ENCODE data around the gene GGTLC2. TPM values are rescaled to one million over a fixed set of nuclear protein-coding genes. Genes with fewer than 3 reads are reported as not detected.

GGTLC2 gene
- total and polyA plus RNA-seq, 9 donors = not detected

DNA sequence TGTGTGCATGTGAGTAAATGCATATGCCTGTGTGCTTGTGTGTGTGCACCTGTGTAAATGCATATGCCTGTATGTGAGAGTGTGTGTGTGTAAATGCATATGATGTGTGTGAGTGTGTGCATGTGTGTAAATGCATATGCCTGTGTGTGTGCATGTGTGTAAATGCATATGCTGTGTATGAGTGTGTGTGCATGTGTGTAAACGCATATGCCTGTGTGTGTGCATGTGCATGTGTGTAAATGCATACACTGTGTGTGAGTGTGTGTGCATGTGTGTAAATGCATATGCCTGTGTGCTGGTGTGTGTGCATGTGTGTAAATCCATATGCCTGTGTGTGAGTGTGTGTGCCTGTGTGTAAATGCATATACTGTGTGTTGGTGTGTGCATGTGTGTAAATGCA is 37.8 kb downstream of the GGTLC2 start:
- no peak overlapping the region for H3K27ac ChIP-seq
- no peaks in the 10 kb centered on the region for H3K36me3 ChIP-seq
- H3K4me3 ChIP-seq = no peak overlapping the region
- no peak for DNase-seq
- intact Hi-C loops (cut with DNase I) = loop anchor here in 1 of 4 donors (10.0 kb wide), 1 partner anchor 97 kb away; no protein-coding TSS in a partner anchor
- peaks cover 6% of the 10 kb centered on the region for H3K4me1 ChIP-seq (ENCODE audit: insufficient read depth)
- no peaks in the 10 kb centered on the region for H3K27me3 ChIP-seq
- WGBS, 3 donors = 89 to 94% (median 90%) methylated on average over 1 of the region's 1 CpG
- no peaks in the 10 kb centered on the region for H3K9me3 ChIP-seq
- TF ChIP-seq POLR2A (IDR thresholded peaks at IDR 0.05) (no peak), EP300 (IDR thresholded peaks at IDR 0.05) (no peak)
- TF ChIP-seq, protein P1, sequence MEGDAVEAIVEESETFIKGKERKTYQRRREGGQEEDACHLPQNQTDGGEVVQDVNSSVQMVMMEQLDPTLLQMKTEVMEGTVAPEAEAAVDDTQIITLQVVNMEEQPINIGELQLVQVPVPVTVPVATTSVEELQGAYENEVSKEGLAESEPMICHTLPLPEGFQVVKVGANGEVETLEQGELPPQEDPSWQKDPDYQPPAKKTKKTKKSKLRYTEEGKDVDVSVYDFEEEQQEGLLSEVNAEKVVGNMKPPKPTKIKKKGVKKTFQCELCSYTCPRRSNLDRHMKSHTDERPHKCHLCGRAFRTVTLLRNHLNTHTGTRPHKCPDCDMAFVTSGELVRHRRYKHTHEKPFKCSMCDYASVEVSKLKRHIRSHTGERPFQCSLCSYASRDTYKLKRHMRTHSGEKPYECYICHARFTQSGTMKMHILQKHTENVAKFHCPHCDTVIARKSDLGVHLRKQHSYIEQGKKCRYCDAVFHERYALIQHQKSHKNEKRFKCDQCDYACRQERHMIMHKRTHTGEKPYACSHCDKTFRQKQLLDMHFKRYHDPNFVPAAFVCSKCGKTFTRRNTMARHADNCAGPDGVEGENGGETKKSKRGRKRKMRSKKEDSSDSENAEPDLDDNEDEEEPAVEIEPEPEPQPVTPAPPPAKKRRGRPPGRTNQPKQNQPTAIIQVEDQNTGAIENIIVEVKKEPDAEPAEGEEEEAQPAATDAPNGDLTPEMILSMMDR (IDR thresholded peaks at IDR 0.05) = no peak

DNA sequence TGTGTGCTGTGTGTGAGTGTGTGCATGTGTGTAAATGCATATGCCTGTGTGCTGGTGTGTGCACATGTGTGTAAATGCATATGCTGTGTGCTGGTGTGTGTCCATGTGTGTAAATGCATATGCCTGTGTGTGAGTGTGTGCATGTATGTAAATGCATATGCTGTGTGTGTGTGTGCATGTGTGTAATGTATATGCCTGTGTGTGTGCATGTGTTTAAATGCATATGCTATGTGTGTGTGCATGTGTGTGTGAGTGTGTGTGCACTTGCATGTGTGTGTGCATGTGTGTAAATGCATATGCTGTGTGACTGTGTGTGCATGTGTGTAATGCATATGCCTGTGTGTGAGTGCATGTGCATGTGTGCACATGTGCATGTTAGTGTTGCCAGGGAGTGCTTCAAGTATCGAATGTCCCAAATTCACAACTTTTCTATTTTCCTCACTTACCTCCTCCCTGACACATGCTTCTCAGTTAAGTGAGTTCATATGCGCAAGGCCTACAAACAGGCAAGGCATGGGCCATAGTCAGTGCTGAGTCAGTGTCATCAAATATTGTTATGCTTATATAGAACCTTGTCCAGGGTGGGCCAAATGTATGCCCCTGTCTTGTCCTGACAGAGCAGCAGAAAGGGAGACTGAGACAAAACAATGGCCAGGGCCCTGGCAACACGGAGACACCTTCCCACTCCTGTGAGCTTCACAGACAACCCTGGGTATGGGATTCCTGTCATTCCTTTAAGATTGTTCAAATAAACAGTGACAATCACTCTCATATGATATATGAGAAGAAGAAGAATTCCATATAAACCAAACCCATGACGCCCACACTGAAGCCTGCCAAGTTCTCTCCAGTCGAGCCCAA is 38.6 kb downstream of the GGTLC2 start:
- Histone ChIP-seq H3K27ac (no peak overlapping the region), H3K27me3 (no peaks in the 10 kb centered on the region), H3K4me1 (ENCODE audit: insufficient read depth) (peaks cover 6% of the 10 kb centered on the region), H3K4me3 (no peak overlapping the region), H3K36me3 (no peaks in the 10 kb centered on the region), H3K9me3 (no peaks in the 10 kb centered on the region)
- TF ChIP-seq EP300 (IDR thresholded peaks at IDR 0.05) (no peak), POLR2A (IDR thresholded peaks at IDR 0.05) (no peak)
- TF ChIP-seq, protein P1 (IDR thresholded peaks at IDR 0.05) = no peak
- intact Hi-C loops (cut with DNase I) = loop anchor here in 1 of 4 donors (10.0 kb wide), 1 partner anchor 98 kb away; no protein-coding TSS in a partner anchor
- no peak for DNase-seq
- WGBS, 3 donors = 77 to 88% (median 86%) methylated on average over 5 of the region's 5 CpGs

DNA sequence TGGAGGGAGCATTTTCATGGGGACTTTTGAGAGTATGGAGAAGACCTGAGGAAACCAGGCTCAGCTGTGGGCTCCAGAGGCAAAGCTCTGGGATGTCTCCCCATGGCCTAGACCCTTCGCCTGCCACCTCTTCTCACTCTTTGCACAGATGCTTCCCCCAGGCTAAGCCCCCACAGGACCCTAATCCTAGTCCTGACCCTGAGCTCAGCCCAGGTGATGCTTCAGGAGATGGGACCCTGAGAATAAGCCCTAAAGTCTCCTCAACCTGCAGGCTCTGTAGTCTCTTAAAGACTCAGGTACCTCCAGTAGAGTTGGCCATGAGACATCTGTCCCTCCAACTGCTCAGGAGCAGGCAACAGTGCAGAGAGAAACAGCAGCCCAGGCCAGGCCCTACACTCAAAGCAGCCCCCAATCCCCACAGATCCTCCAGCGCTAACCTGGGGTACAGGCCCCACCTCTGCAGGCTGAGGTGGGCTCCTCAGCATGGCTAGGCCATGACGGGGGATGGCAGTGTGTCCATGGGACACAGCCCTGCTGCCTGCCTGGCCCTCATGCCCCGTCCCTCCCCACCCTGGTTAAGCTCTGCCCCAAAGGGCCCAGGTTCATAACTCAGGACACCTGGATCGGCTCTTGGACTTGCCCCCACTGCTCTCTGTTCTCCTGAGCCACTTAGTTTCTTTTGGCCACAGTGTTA is 39.4 kb downstream of the GGTLC2 start:
- 79 to 84% (median 81%) methylated on average over 5 of the region's 5 CpGs for WGBS, 3 donors
- peaks cover 6% of the 10 kb centered on the region for H3K4me1 ChIP-seq (ENCODE audit: insufficient read depth)
- H3K9me3 ChIP-seq = no peaks in the 10 kb centered on the region
- TF ChIP-seq, protein P1 (IDR thresholded peaks at IDR 0.05) = no peak
- no peak for TF ChIP-seq EP300 (IDR thresholded peaks at IDR 0.05)
- TF ChIP-seq POLR2A (IDR thresholded peaks at IDR 0.05) = no peak
- H3K4me3 ChIP-seq = no peak overlapping the region
- no peaks in the 10 kb centered on the region for H3K36me3 ChIP-seq
- no peak for DNase-seq
- no peak overlapping the region for H3K27ac ChIP-seq
- no peaks in the 10 kb centered on the region for H3K27me3 ChIP-seq
- intact Hi-C loops (cut with DNase I) = loop anchor here in 1 of 4 donors (10.0 kb wide), 1 partner anchor 99 kb away; no protein-coding TSS in a partner anchor

Data from ovary (tissue), 9 donors.